Subcutaneous adipose tissue (tissue), 4 donors: ENCODE data around the gene IL1A. TPM values are rescaled to one million over a fixed set of nuclear protein-coding genes. Genes with fewer than 3 reads are reported as not detected.

Experiments used
- total RNA-seq, 4 donors: library from RNA; depleted of rRNA; stranded (reverse); fragments of >200 nt; gene quantifications; one replicate each; pipeline ENCODE4 v1.1.0, GENCODE V29; 2016
- TF ChIP-seq, protein P1 (sequence below): fragments of 450-650 bp; IDR thresholded peaks from one replicate; pipeline ENCODE4 v1.5.1; 2016; ENCODE audit warnings: low read depth, mild to moderate bottlenecking, control low read depth, antibody characterized with exemption, moderate library complexity

Gene IL1A
- total RNA-seq, 4 donors from 2014 or later = not detected

DNA sequence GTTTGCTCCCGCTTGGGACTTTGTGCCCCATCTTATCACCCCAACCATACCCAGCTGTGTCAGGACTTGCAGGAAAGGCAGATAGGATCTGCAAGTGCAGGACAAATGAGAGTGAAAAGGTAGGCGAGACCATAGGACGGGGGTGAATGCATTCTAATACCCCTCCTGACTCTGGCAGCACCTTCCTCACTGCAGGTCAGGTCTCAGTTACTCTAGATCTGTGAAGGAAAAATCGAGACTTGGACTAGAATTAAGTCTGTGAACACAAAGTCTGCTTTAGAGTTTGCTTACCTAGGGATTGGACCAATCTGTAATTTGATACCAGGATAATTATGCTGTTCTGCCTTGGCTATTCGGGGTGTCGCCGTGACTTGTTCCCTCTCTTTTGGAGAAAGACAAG, 43.8 kb downstream of the IL1A start:
- TF ChIP-seq, protein P1, sequence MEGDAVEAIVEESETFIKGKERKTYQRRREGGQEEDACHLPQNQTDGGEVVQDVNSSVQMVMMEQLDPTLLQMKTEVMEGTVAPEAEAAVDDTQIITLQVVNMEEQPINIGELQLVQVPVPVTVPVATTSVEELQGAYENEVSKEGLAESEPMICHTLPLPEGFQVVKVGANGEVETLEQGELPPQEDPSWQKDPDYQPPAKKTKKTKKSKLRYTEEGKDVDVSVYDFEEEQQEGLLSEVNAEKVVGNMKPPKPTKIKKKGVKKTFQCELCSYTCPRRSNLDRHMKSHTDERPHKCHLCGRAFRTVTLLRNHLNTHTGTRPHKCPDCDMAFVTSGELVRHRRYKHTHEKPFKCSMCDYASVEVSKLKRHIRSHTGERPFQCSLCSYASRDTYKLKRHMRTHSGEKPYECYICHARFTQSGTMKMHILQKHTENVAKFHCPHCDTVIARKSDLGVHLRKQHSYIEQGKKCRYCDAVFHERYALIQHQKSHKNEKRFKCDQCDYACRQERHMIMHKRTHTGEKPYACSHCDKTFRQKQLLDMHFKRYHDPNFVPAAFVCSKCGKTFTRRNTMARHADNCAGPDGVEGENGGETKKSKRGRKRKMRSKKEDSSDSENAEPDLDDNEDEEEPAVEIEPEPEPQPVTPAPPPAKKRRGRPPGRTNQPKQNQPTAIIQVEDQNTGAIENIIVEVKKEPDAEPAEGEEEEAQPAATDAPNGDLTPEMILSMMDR = no peak

DNA sequence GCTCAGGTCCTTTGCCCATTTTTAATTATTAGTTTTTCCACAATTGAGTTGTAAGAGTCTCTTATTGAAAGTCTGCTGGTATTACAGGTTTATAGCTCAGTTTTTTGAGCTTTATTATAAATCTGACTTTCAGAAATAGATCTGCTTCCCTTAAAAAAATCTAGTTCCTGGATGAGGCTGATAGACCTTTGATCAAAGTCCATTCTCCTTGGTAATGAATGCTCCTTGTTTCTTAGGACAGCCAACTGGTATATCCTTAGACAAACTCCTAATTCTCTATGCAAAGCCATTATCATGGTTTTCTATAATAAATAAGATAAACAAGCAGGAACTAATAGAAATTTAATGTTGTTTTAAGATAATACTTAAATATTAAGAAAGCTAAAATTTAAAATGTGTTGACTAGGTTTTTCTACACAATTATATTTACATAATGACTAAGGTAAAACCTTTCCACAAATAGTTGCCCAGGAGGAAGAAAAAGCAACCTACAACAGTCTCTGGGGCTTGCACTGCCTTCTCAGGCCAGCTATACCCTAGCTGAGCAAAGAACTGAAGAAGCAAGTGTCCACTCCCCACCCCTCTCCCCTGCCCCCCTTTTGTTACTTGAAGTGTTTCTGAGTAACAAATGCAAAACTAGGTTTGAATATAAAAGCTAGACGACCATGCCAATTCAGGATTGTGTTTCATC, 46.6 kb downstream of the IL1A start:
- TF ChIP-seq, protein P1 = no peak

DNA sequence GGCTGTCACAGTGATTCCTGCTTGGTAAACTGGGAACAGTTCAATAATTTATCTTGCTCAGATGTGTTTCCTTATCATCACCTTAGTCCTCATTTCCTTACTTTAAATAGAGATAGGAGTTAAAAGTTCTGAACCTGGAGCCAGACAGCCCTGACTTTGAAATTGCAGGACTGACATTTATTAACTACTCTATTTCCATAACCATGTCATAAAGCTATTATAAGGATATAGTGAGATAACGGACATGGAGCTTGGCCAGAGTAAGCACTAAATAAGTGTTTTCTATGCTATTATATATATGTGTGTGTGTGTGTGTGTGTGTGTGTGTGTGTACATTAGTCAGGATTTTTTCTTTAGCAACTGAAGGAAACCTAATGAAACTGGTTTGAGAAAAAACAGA, 50.4 kb downstream of the IL1A start:
- TF ChIP-seq, protein P1 = no peak

DNA sequence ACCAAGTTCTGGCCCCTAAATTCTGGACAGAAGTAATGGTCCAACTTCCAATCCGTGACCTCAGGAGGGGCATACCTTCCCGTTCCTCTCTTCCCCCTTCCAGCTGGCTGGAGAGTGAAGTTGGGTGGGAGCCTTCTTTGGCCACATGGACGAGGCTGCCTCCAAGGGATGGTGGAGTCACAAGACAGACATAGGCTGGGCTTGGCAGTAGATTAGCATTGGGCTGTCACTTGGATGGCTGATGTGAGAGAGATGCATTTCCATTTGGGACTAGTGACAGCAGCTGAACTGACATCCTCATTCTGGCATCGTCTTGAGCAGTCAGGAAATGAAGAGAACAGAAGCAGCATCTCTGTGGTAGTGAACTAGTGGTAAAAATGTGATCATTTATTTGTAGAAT, 50.8 kb downstream of the IL1A start:
- TF ChIP-seq, protein P1 = no peak

DNA sequence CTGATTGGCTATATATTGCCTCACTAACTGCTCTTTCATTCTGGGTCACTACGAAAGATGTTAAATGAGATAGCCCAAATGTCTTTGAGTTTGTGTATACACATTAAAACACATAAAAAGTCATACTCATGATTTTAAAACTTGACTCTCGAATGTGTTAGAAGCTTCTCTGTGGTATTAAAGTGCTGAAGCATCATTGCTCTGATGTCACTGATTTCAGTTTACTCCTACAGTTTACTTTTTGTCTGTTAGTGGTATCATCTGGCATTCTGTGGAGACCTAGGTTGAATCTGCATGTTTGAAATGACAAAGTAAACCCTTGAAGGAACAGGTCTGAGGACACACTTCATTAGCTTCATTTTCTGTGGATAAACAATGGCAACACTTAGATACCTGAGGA, 52.8 kb downstream of the IL1A start:
- TF ChIP-seq, protein P1 = no peak

DNA sequence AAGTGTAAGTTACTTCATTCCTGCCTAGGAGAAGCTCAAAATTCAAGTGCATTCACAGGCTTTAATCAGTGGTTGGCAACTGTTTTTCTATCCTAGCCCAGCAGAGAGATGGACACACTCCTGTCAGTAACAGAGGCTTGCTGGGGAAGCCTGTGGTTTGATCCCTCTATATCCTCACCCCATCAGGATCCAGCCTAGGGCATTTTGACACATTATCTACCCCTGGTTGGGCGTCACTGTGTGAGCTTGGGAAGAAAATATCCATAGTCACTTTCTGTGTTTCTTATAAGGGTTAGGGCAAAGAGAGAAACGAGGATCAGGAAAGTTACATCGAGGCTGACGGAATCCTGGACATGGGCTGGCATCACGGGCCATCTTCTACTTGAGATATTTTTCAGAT, 53.5 kb downstream of the IL1A start:
- TF ChIP-seq, protein P1 = no peak

DNA sequence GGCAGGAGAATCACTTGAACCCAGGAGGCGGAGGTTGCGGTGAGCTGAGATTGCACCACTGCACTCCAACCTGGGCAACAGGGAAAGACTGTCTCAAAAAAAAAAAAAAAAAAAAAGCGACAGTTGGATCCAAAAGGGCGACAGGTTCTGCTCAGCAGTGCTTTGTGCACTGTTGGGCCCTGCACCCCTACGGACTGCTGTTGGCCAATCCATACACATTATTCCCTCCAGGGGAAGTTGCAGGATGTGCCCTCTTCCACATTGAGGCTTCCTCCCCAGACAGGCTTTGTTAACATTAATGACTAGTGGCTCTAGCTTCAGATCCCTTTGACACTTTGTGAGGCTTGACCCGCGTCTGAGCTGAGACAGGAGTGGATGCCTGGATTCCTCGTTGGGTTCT, 54.1 kb downstream of the IL1A start:
- TF ChIP-seq, protein P1 = no peak
